Measurements from ENCODE around the gene ZBTB38.

The ZBTB38 gene

DNA sequence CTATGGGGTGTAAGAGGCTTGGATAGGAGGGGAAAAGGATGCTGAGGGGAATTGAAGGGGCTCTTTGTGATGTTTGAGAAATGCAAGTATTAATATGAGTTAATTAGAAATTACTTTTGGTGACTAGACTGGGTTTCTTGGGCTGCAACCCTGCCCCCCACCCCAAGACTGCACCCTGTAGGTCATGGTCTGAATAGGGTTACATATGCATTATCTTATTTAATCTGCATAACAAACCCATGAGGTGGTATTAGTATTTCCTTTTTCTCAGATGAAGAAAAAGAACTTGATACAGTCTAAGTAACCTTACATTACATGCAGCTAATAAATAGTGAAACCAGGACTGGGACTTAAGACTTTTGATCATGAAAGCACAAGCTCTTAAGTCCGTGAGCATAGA is 5.6 kb upstream of the ZBTB38 start:
- DNase-seq (ENCODE audit: low read depth in 2 of 3, low spot score in 2 of 3): no peak

GRCh38 chr3:141365201-141365600 is 3.1 kb upstream of the ZBTB38 start:
- no peak for DNase-seq (ENCODE audit: low read depth in 2 of 3, low spot score in 2 of 3)

DNA sequence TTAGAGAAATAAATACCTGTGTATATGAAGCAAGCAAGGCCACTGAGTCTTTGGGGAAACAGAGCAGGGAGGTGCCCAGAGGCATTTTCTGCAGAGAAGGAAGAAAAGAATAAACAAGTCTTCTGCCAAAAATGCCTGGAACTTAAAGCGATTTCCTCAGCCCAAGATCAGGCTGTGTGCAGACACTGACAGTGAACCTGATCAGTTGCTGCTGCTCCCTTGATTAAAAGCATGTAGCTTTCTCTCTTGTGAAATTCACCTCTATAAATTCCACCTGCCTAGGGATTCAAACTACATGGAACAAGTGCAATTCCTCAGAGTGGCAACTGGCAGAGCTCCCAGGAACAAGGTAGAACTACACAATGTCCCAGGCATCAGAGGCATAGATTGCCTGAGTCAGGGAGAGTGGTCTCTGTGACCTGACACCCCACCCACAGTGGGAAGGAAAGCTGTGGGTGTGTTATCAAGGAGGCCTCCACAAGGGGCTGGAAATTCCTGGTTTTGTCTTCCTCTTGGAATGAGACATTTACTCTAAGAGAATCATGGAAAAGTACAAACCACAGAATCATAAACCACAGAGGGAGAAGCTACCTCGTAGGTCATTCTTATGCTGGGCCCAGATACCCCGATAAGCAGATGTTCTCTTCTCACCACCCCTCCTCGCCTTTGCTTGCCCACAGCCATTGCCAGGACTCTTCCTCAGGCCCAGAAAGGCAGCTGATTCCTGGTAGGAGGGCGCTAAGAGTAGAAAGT is 1.8 kb upstream of the ZBTB38 start:
- DNase-seq (ENCODE audit: low read depth in 2 of 3, low spot score in 2 of 3): no peak

DNA sequence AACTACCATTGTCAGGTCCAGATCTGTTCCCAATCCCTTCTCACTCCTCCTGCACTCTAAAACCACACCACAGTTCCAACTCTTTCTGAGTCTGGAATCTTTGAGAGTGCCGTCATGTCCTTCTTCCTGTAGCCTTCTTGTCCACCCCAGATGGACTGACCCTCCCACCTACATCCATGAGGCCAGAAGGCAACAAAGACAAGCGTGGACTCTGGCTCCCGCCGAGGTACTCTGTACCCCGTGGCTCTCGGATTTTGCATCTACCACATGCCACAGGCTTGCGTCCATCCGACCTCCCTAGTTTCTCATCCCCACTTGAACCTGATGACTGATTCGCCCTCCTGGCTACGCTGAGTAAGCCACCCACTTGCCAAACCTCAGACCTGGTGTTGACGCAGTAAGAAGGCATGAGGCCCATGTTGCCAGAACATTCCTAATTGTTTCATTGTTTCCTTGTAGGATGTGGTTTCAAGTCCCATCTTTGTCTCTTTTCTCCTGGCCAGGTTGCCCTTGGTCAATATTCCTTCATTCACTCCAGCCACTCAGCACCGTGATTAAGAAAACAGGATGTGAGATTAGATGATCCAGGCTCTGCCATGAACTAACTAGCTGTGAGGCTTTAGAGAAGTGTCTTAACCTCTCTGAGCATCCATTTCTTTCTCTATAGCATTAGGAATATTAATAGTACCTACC is 1.1 kb upstream of the ZBTB38 start:
- no peak for DNase-seq (ENCODE audit: low read depth in 2 of 3, low spot score in 2 of 3)

DNA sequence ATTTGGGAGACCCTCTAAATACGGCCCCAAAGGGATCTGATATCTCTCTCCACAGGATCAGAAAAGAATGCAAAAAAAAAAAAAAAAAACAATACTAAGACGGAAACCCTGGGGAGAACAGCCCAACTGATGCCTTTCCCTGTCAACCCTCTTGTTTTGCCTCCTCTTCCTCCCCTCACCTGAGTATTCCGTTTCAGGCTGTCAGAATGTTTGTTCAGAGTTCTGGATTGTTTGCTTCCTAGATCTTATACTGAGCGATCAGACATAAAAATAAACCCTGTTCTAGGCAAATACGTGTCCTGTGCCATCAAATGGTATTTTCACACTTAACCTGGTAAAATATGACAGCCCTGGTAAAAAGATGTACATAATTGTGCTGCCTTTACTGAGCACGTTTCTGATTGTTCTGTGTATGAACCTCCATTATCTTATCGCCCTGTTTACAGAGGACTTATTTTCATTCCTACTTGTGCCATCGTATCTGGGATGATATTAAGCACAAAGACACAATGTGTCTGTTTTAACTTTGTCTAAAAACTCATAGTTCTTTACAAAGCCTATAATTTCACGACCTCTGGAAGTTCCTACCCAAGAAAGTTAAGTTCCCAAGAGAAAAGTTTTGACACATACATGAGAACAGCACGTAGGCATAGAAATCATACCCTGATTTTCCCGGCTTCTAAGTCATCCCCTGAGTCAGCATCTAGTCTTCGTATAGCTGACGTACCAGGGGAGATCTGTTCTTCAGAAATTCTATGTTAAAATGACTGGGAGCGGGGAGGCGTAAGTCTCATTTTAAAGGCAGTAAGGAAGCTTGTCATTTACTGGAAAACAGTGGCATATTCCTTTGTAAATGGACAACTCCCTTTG is 856 bp downstream of the ZBTB38 start:
- no peak for DNase-seq (ENCODE audit: low read depth in 2 of 3, low spot score in 2 of 3)

- DNase-seq (ENCODE audit: low read depth in 2 of 3, low spot score in 2 of 3): peak in 1 of 3 experiments; percentile 10
Observed at GRCh38 chr3:141370065-141370533, 1.8 kb downstream of the ZBTB38 start.

DNA sequence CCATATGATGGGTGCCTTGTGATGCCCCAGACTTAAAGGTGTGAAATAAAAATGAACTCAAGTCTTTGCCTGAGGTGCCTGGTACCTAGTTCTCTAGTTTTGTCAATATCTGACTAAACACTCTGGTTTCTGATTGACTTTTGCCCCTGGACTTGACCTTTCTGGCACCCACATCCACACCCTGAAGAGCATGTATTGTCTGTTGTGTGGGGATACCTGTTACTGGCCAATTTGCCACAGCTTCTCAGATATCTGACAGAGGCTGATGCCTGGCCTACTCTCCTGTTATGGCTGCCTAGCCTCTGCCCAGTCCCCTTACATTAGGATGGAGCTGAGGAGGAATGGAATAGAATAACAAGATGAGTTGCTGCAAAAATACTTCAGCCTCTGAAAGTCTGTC is 3.6 kb downstream of the ZBTB38 start:
- DNase-seq (ENCODE audit: low read depth in 2 of 3, low spot score in 2 of 3): no peak

GRCh38 chr3:141372656-141373055 is 4.4 kb downstream of the ZBTB38 start:
- no peak for DNase-seq (ENCODE audit: low read depth in 2 of 3, low spot score in 2 of 3)

- DNase-seq (ENCODE audit: low read depth in 2 of 3, low spot score in 2 of 3): no peak
Observed at GRCh38 chr3:141373232-141373631, 4.9 kb downstream of the ZBTB38 start.

GRCh38 chr3:141373768-141374526 is 5.6 kb downstream of the ZBTB38 start:
- no peak for DNase-seq (ENCODE audit: low read depth in 2 of 3, low spot score in 2 of 3)

- DNase-seq (ENCODE audit: low read depth in 2 of 3, low spot score in 2 of 3): no peak
Observed at GRCh38 chr3:141375381-141376301, 7.3 kb downstream of the ZBTB38 start.

GRCh38 chr3:141377377-141377776 is 9.1 kb downstream of the ZBTB38 start:
- DNase-seq (ENCODE audit: low read depth in 2 of 3, low spot score in 2 of 3): no peak

DNA sequence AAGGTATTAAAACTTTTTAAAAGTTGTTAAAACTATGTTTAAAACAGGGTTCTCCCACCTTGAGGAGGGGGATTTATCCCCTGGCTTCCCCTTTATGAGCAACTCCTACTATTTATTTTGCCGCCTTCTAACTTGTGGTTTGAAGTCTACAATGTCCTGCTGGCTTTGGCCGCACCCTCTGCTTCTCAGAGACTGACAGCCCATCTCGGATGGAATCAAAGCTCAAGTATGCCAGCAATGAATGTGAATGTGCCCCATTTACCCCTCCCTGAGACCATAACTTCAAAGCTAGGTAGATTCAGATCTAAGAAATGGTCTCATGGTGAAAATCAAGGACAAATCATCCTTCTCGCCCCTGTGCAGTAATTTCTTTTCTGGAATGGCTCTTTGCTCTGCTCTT is 10.3 kb downstream of the ZBTB38 start:
- DNase-seq (ENCODE audit: low read depth in 2 of 3, low spot score in 2 of 3): no peak

DNA sequence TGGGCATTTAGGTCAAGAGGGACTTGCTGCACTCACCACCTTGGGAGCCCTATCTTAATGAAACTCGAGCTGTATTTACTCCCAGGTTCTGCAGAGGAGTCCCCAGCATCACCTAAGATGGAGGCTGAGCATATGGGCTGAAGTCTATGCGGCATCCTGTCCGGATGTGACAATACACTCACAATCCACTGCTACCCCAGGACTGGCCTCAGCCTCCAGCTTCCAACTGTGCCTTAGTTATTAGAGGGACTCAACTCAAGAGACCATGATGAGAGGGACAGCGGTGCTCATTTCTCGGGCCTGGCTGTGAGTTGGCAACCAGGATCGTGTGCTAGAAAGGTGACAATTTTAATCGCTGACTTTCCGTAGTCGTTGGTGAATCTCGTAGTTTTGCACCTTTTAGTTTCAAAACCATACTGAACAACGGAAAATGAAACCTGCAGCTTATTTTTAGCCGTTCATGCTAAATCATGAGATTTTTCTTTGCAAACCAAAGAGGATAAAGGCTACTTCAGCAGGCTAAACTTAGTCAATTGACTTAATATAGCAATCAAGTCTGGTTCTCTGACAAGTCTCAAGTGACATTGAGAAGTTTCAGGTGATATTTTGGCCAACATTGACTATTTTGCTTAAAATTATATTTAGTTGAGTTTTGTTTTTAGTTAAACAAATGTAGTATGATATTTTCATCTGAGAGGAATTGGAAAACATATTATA is 11.1 kb downstream of the ZBTB38 start:
- no peak for DNase-seq (ENCODE audit: low read depth in 2 of 3, low spot score in 2 of 3)

DNA sequence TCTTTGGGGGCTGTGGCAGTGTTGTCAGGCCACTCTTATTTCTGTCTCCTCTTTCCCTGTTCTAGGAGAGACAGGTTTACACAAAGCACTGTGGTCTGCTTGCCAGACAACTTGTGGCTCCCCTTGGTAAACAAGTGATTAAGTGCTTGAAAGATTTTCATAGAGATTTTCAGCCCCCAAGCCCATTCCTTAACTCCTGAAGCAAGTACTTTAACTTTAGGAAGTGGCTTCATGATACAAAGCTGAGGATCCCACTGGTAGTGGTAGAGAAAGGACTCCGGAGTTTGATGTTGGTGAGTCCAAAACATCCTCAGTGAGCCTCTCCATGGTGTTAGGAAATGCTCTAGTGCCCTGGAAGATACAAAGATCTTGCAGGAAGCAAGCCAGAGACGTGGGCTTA is 12.0 kb downstream of the ZBTB38 start:
- DNase-seq (ENCODE audit: low read depth in 2 of 3, low spot score in 2 of 3): no peak

DNA sequence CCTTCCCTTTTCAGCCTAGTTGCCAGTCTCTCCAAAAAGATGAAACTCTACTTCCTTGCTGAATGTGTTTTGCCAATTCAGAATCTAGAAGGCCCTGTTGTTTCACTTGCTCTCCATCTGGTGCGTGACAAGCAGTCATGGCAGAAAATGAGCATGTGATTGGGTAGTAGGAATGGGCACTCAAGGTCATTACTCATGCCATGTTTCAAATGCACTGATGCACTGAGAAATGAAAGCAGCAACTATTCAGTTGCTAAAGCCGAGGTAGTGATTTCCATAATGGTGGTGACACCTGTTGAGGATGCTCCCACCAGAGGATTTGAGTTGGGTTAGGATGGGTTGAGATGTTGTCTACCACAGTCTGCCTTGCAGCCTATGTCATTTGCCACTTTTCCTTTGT is 12.7 kb downstream of the ZBTB38 start:
- DNase-seq (ENCODE audit: low read depth in 2 of 3, low spot score in 2 of 3): no peak

DNA sequence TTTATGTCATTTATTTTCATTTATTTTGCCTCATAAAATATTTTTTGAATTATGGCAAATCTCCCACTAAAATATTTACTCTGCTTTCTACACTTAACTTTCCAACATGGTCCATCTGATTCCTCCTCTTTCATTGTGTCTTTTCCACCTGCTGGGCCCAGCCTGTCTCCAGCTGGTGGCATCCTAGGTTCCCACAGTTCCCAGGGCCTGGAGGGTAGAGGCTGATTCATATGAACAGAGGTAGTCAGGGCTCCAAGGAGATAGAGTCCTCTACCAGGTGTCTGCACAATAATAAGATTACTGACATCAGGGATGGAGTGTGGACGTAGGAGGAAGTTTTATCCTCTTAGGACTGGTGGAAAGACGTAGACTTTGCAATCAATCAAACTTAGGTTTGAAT is 14.3 kb downstream of the ZBTB38 start:
- DNase-seq (ENCODE audit: low read depth in 2 of 3, low spot score in 2 of 3): no peak

DNA sequence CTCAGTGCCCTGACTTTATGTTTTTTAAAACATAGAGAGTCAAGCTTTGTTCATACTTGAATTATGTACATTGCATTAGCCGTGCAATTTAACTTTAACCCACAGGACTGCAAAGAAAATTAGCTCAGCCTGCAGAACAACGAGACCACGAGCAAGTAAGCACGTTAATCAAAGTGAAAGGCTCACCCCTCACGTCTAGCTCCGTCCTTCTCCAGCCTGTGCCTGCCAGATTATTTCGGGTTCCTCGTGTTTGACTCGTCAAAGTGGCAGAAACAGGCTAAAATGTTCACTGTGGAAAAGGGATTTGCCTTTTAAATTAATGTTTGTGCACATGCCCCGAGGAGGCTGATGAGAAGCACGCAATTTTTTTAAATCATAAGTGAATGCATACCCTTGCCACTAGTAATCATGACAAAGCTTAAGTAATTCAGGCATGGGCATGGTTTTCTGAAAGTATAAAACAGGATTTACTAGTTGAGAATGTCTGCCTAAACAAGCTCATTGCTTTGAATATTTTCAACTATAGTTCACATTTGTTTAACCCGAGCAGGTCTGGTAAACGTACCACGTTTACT is 15.3 kb downstream of the ZBTB38 start:
- no peak for DNase-seq (ENCODE audit: low read depth in 2 of 3, low spot score in 2 of 3)

GRCh38 chr3:141384157-141384556 is 15.9 kb downstream of the ZBTB38 start:
- DNase-seq (ENCODE audit: low read depth in 2 of 3, low spot score in 2 of 3): no peak
